PC-9 (cell line): Measurements from ENCODE around the gene RAE1. TPM values are rescaled to one million over a fixed set of nuclear protein-coding genes. Genes with fewer than 3 reads are reported as not detected.
"Not testable (repeated sequence)": the region's sequence is repeated elsewhere in the genome, so short reads cannot be mapped to it uniquely, and the experiment has no call there.

Experiments
- BruUV-seq: library from RNA; stranded (reverse); fragments of 400-500 nt; replicated peaks from 2 replicates; lab custom pipeline; 2021; lab: Mats Ljungman, UMichigan
- CTCF ChIA-PET: fragments of 300-600 bp; sonication (Branson Sonifier 250); formaldehyde crosslinking; loops from one replicate; lab custom pipeline; 2022; ENCODE audit warnings: antibody characterized with exemption; lab: Charles Lee
- POLR2A ChIA-PET: fragments of 300-600 bp; sonication (Branson Sonifier 250); formaldehyde crosslinking; loops from one replicate; lab custom pipeline; 2022; ENCODE audit warnings: antibody characterized with exemption; ENCODE audit not compliant: unreplicated experiment; lab: Charles Lee
- DNase-seq, 2 experiments: peaks; one replicate each; pipeline versions ENCODE4 v3.0.0 to v3.0.0-alpha.2; 2015 to 2022; ENCODE audit warnings: mixed read lengths in 1 of 2
- H2AFZ ChIP-seq: fragments of 200-600 bp; sonication (generic); 2 replicates; pipeline ENCODE4 v1.8.1; 2017; ENCODE audit warnings: antibody characterized with exemption
- H3F3A ChIP-seq: fragments of 200-600 bp; sonication (generic); 2 replicates; pipeline ENCODE4 v1.8.1; 2017; ENCODE audit warnings: antibody characterized with exemption, mild to moderate bottlenecking, low read depth; ENCODE audit not compliant: insufficient read depth
- H3K27ac ChIP-seq: fragments of 200-600 bp; sonication (generic); 2 replicates; pipeline ENCODE4 v1.6.1; 2016; ENCODE audit warnings: mixed run types
- H3K27me3 ChIP-seq: fragments of 200-600 bp; sonication (generic); 2 replicates; pipeline ENCODE4 v1.6.1; 2016; ENCODE audit warnings: low read depth, mixed run types; ENCODE audit not compliant: insufficient read depth
- H3K36me3 ChIP-seq: fragments of 200-600 bp; sonication (generic); 2 replicates; pipeline ENCODE4 v1.6.1; 2016; ENCODE audit warnings: low read depth, mixed run types
- H3K4me1 ChIP-seq: fragments of 200-600 bp; sonication (generic); replicated peaks from 2 replicates; pipeline ENCODE4 v1.6.1; 2016; ENCODE audit warnings: mixed run types; ENCODE audit not compliant: insufficient read depth
- H3K4me2 ChIP-seq: fragments of 200-600 bp; sonication (generic); 2 replicates; pipeline ENCODE4 v1.6.1; 2017; ENCODE audit warnings: mixed run types
- H3K4me3 ChIP-seq: fragments of 200-600 bp; sonication (generic); 2 replicates; pipeline ENCODE4 v1.6.1; 2016; ENCODE audit warnings: mixed run types
- H3K79me2 ChIP-seq: fragments of 200-600 bp; sonication (generic); 2 replicates; pipeline ENCODE4 v1.6.1; 2017; ENCODE audit warnings: low read depth, mixed run types
- H3K9me2 ChIP-seq: fragments of 200-600 bp; sonication (generic); 2 replicates; pipeline ENCODE4 v1.8.1; 2017; ENCODE audit warnings: mild to moderate bottlenecking; ENCODE audit not compliant: insufficient read depth
- H3K9me3 ChIP-seq: fragments of 200-600 bp; sonication (generic); 2 replicates; pipeline ENCODE4 v1.8.1; 2016; ENCODE audit warnings: low read depth; ENCODE audit not compliant: insufficient read depth
- H4K20me1 ChIP-seq: fragments of 200-600 bp; sonication (generic); 2 replicates; pipeline ENCODE4 v1.8.1; 2017; ENCODE audit not compliant: insufficient read depth
- EZH2 ChIP-seq: fragments of 200-600 bp; sonication (generic); IDR thresholded peaks from 2 replicates; pipeline ENCODE4 v1.8.0; 2017; ENCODE audit warnings: antibody characterized with exemption, low read depth
- intact Hi-C: fragments of 100-400 bp; cut with micrococcal nuclease; formaldehyde crosslinking; loops from one replicate; pipeline ENCODE4 v1.10.0; 2022; ENCODE audit not compliant: unreplicated experiment
- total RNA-seq: library from RNA; stranded (reverse); gene quantifications from 2 replicates; pipeline ENCODE4 v1.2.3, GENCODE V29; 2021
- TF ChIP-seq, protein P1 (sequence below): fragments of 200-600 bp; sonication (generic); conservative IDR thresholded peaks from 2 replicates; pipeline ENCODE4 v1.6.1; 2017; ENCODE audit warnings: mixed run types, antibody characterized with exemption, mild to moderate bottlenecking, moderate library complexity

Gene RAE1
- total RNA-seq, 1 experiment from 2014 or later: 38.4 TPM

DNA sequence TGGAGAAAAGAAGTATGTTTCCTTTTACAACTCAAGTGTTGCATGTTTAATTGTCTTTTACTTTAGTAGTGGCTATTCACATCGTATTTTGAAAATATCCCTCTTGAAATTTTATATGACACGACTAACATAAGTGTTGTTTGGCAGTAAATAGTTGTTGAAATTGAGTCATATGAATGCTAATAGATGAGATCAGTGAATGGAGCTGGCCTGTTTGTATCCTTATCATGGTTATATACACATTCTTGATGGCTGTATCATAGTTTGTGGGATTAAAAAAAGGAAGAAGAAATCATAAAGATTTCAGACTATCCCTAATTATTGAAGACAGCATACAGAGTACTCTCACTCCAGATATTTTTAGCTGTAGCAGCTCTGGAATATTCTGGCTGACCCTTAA is 8.2 kb upstream of the RAE1 start:
- Histone ChIP-seq H3K4me2 (no peak overlapping the region), H3K36me3 (no peaks in the 10 kb centered on the region), H3K9me3 (no peaks in the 10 kb centered on the region), H3K27ac (no peak overlapping the region), H3K4me1 (peaks cover 10% of the 10 kb centered on the region; the same call in 1 of the 2 replicates), H3K9me2 (no peaks in the 10 kb centered on the region), H3K79me2 (no peaks in the 10 kb centered on the region), H3F3A (no peaks in the 10 kb centered on the region), H2AFZ (no peak overlapping the region), H4K20me1 (no peaks in the 10 kb centered on the region), H3K27me3 (no peaks in the 10 kb centered on the region), H3K4me3 (no peak overlapping the region)
- intact Hi-C loops: no loop called here
- BruUV-seq: no TSS peak
- peak in 1 of 2 experiments; percentile 81 for DNase-seq
- TF ChIP-seq, protein P1, sequence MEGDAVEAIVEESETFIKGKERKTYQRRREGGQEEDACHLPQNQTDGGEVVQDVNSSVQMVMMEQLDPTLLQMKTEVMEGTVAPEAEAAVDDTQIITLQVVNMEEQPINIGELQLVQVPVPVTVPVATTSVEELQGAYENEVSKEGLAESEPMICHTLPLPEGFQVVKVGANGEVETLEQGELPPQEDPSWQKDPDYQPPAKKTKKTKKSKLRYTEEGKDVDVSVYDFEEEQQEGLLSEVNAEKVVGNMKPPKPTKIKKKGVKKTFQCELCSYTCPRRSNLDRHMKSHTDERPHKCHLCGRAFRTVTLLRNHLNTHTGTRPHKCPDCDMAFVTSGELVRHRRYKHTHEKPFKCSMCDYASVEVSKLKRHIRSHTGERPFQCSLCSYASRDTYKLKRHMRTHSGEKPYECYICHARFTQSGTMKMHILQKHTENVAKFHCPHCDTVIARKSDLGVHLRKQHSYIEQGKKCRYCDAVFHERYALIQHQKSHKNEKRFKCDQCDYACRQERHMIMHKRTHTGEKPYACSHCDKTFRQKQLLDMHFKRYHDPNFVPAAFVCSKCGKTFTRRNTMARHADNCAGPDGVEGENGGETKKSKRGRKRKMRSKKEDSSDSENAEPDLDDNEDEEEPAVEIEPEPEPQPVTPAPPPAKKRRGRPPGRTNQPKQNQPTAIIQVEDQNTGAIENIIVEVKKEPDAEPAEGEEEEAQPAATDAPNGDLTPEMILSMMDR: no peak
- no peak for TF ChIP-seq EZH2
- ChIA-PET CTCF (interaction anchor here (0.7 kb wide), 1 partner anchor 11 kb away, joined by 3 read pairs; no protein-coding TSS in a partner anchor), POLR2A (no interaction called here)

DNA sequence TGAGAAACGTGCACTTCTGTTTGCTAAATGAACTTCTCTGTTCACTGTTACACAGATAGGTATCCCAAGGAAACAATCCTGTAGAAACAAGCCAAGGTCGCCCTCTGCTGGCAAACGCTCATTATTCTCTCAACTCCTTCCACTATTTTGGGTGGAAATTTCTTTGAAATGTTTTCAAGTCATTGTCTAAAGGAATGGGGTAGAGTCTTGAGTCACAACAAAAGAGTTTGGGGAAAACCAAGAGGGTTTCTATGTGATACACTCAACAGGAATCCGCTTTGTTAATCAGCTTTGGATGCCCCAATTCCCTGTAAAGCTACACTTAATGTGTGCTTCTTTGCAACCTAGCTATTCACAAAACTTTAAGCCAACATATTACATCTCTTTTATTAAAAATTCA is 4.6 kb upstream of the RAE1 start:
- ChIA-PET POLR2A (interaction anchor here (0.7 kb wide), 1 partner anchor 90 kb away, joined by 5 read pairs; no protein-coding TSS in a partner anchor), CTCF (interaction anchor here (0.7 kb wide), 1 partner anchor 256 kb away, joined by 3 read pairs; no protein-coding TSS in a partner anchor)
- H3K4me2 ChIP-seq: no peak overlapping the region
- H3K4me1 ChIP-seq: peaks cover 10% of the 10 kb centered on the region; the same call in 1 of the 2 replicates
- TF ChIP-seq, protein P1: peak; percentile 93
- TF ChIP-seq EZH2: no peak
- H3K4me3 ChIP-seq: no peak overlapping the region
- no peak overlapping the region for H2AFZ ChIP-seq
- intact Hi-C loops: loop anchor here (1.0 to 5.0 kb wide), 2 partner anchors 257 to 794 kb away; no protein-coding TSS in a partner anchor
- no peaks in the 10 kb centered on the region for H3K9me2 ChIP-seq
- peak; percentile 70 to 73 for DNase-seq
- no peaks in the 10 kb centered on the region for H3K36me3 ChIP-seq
- no peak overlapping the region for H3K27ac ChIP-seq
- H4K20me1 ChIP-seq: no peaks in the 10 kb centered on the region
- H3K79me2 ChIP-seq: peaks cover 5% of the 10 kb centered on the region
- no TSS peak for BruUV-seq
- H3F3A ChIP-seq: peaks cover 11% of the 10 kb centered on the region
- no peaks in the 10 kb centered on the region for H3K27me3 ChIP-seq
- no peaks in the 10 kb centered on the region for H3K9me3 ChIP-seq

DNA sequence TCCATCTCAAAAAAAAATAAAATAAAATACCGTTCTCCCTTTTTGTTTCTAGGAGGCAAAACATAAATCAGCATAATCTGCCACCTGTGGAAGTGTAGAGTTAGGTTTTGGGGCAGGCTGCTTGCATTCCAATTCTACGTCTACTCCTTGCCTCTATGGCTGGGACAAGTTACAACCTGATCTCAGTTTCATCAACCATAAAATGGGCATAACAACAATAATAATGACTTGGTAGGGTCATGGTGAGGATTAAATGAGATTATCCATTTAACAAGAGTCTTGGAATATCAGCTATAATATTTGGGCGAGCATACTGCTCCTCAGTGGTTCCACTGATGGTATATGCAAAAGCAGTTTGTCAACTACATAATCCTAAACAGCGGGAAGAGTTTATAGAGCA is 3.7 kb upstream of the RAE1 start:
- Histone ChIP-seq H4K20me1 (peaks cover 9% of the 10 kb centered on the region), H3K9me3 (no peaks in the 10 kb centered on the region), H3K79me2 (peaks cover 14% of the 10 kb centered on the region), H3K4me2 (no peak overlapping the region), H3K9me2 (no peaks in the 10 kb centered on the region), H3K27me3 (no peaks in the 10 kb centered on the region), H3K4me3 (no peak overlapping the region), H3F3A (peaks cover 11% of the 10 kb centered on the region), H2AFZ (no peak overlapping the region), H3K4me1 (peaks cover 15% of the 10 kb centered on the region), H3K27ac (no peak overlapping the region), H3K36me3 (no peaks in the 10 kb centered on the region)
- ChIA-PET CTCF (no interaction called here), POLR2A (no interaction called here)
- BruUV-seq: no TSS peak
- TF ChIP-seq, protein P1: no peak
- no peak for DNase-seq
- intact Hi-C loops: loop anchor here (5.0 kb wide), 1 partner anchor 795 kb away; no protein-coding TSS in a partner anchor

DNA sequence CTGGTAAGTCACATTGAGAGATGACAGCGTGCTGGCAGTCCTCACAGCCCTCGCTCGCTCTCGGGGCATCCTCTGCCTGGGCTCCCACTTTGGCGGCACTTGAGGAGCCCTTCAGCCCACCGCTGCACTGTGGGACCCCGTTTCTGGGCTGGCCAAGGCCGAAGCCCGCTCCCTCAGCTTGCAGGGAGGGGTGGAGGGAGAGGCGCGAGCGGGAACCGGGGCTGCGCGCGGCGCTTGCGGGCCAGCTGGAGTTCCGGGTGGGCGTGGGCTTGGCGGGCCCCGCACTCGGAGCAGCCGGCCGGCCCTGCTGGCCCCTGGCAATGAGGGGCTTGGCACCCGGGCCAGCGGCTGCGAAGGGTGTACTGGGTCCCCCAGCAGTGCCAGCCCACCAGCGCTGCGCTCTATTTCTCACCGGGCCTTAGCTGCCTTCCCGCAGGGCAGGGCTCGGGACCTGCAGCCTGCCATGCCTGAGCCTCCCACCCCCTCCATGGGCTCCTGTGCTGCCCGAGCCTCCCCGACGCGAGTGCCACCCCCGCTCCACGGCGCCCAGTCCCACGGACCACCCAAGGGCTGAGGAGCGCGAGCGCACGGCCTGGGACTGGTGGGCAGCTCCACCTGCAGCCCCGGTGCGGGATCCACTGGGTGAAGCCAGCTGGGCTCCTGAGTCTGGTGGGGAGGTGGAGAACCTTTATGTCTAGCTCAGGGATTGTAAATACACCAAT is 2.7 kb upstream of the RAE1 start:
- intact Hi-C loops: loop anchor here (5.0 kb wide), 1 partner anchor 796 kb away; no protein-coding TSS in a partner anchor
- not testable (repeated sequence) for H3K9me2 ChIP-seq, DNase-seq, H3K4me3 ChIP-seq, H3K27ac ChIP-seq, H2AFZ ChIP-seq, H3K4me2 ChIP-seq, BruUV-seq, H3K9me3 ChIP-seq, H3K27me3 ChIP-seq, H3K36me3 ChIP-seq
- H3F3A ChIP-seq: peaks cover 11% of the 10 kb centered on the region
- ChIA-PET CTCF (interaction anchor here (1.3 kb wide), 1 partner anchor 16 kb away, joined by 3 read pairs; no protein-coding TSS in a partner anchor), POLR2A (interaction anchor here (0.6 kb wide), 1 partner anchor 124 kb away, joined by 3 read pairs; no protein-coding TSS in a partner anchor)
- peaks cover 24% of the 10 kb centered on the region for H3K79me2 ChIP-seq
- H3K4me1 ChIP-seq: peaks cover 11% of the 10 kb centered on the region
- peaks cover 14% of the 10 kb centered on the region for H4K20me1 ChIP-seq
